Measurements from ENCODE around the gene SBK2. TPM values are rescaled to one million over a fixed set of nuclear protein-coding genes. Genes with fewer than 3 reads are reported as not detected.

SBK2 gene
- total RNA-seq, 4 donors from 2014 or later = not detected

DNA sequence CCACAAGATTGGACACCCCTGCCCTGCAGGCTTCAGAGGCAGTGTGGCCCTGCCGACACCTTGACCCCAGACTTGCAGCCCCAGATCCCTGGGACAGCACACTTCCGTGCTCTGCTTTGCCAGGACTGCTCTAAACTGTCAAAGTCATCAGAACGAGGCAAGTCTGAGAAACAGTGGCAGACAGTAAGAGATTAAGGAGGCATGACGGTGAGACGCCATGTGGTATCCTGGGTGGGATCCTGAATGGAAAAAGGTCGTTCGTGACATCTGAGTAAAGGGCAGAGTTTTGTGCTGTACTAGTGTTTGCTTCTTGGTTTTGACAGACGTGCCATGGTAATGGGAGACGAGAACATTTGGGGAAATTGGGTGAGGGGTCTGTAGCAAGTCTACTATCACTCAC is 29.9 kb upstream of the SBK2 start:
- Histone ChIP-seq H3K27me3 (peaks cover 0 to 36% (median 0%) of the 10 kb centered on the region in 4 donors), H3K4me3 (no peak overlapping the region), H3K27ac (replicated peaks in 1 of 4) (no peak overlapping the region), H3K36me3 (no peaks in the 10 kb centered on the region), H3K9me3 (no peaks in the 10 kb centered on the region), H3K4me1 (peaks cover 0 to 6% (median 4%) of the 10 kb centered on the region in 4 donors)
- 34% methylated on average over 9 of the region's 9 CpGs for WGBS
- intact Hi-C loops (cut with DNase I) = no loop called here
- TF ChIP-seq POLR2AphosphoS5 (IDR thresholded peaks at IDR 0.05) (no peak), EP300 (IDR thresholded peaks at IDR 0.05) (no peak), CTCF (IDR thresholded peaks at IDR 0.05) (no peak), POLR2A (IDR thresholded peaks at IDR 0.05; ENCODE audit: low read depth) (no peak)
- DNase-seq (ENCODE audit: extremely low spot score) = no peak

DNA sequence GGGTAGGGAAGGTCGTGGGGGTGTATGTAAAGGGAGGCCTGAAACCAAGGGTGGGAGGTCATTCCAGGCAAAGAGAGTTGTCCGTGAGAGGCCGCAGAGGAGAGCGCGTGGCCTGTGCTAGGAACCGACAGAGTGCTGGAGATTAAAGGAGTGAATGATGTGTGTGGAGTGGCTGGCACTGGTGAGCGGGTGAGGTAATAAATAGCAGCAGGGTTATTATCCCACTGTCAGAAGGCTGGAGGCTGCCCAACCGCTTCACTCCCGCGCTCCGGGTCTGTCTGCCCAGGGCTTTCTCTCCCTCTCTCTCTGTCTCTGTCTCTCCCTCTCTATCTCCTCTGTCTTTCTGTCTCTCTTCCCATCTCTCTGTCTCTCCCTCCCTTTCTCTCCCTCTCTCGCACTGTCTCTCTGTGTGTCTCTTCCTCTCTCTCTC is 26.3 kb upstream of the SBK2 start:
- H3K27ac ChIP-seq (replicated peaks in 1 of 4) = no peak overlapping the region

DNA sequence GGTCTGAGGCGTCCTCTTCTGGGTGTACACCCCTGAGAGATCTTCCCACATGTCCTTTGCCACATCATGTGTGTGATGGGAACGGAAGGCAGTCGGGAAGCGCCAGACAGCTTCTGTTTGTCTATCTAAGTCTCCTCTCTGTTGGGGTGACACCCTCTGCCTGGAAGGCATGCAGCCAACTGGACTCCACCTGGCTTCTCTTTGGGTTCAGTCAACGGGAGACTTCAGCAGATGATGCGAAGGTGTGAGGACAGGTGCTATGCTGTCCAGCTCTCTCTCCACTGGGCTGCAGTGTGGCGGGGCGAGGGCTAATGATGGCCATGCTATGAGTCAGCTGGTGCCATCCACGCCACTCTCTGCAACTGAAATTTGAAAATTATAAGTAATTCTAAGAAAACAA is 22.8 kb upstream of the SBK2 start:
- H3K9me3 ChIP-seq = peaks cover 0 to 5% (median 0%) of the 10 kb centered on the region in 4 donors
- no peak overlapping the region for H3K4me3 ChIP-seq
- no peaks in the 10 kb centered on the region for H3K36me3 ChIP-seq
- 77% methylated on average over 4 of the region's 9 CpGs for WGBS
- TF ChIP-seq POLR2A (IDR thresholded peaks at IDR 0.05; ENCODE audit: low read depth) = no peak
- no peak for TF ChIP-seq POLR2AphosphoS5 (IDR thresholded peaks at IDR 0.05)
- no peak for TF ChIP-seq CTCF (IDR thresholded peaks at IDR 0.05)
- TF ChIP-seq EP300 (IDR thresholded peaks at IDR 0.05) = no peak
- H3K27ac ChIP-seq (replicated peaks in 1 of 4) = no peak overlapping the region
- intact Hi-C loops (cut with DNase I) = no loop called here
- DNase-seq (ENCODE audit: extremely low spot score) = no peak
- H3K27me3 ChIP-seq = peaks cover 0 to 31% (median 0%) of the 10 kb centered on the region in 4 donors
- peaks cover 0 to 6% (median 4%) of the 10 kb centered on the region in 4 donors for H3K4me1 ChIP-seq

More for the DNA sequence above, 26.3 kb upstream of the SBK2 start:
- Histone ChIP-seq H3K4me3 (no peak overlapping the region), H3K36me3 (no peaks in the 10 kb centered on the region), H3K27me3 (peaks cover 0 to 47% (median 0%) of the 10 kb centered on the region in 4 donors), H3K4me1 (peaks cover 0 to 6% (median 4%) of the 10 kb centered on the region in 4 donors), H3K9me3 (peaks cover 0 to 5% (median 0%) of the 10 kb centered on the region in 4 donors)
- intact Hi-C loops (cut with DNase I) = no loop called here
- TF ChIP-seq EP300 (IDR thresholded peaks at IDR 0.05) (no peak), CTCF (IDR thresholded peaks at IDR 0.05) (no peak), POLR2AphosphoS5 (IDR thresholded peaks at IDR 0.05) (no peak)
- DNase-seq (ENCODE audit: extremely low spot score) = no peak
- 34% methylated on average over 12 of the region's 12 CpGs for WGBS

GRCh38 chr19:55554741-55555152 is 17.8 kb upstream of the SBK2 start:
- no peak overlapping the region for H3K27ac ChIP-seq (replicated peaks in 1 of 4)
- 90% methylated on average over 4 of the region's 8 CpGs for WGBS
- no peak for DNase-seq (ENCODE audit: extremely low spot score)
- intact Hi-C loops (cut with DNase I) = no loop called here
- H3K27me3 ChIP-seq = peaks cover 0 to 49% (median 7%) of the 10 kb centered on the region in 4 donors
- TF ChIP-seq CTCF (IDR thresholded peaks at IDR 0.05) = no peak
- TF ChIP-seq POLR2AphosphoS5 (IDR thresholded peaks at IDR 0.05) = no peak
- no peak for TF ChIP-seq EP300 (IDR thresholded peaks at IDR 0.05)
- no peak for TF ChIP-seq POLR2A (IDR thresholded peaks at IDR 0.05; ENCODE audit: low read depth)
- no peak overlapping the region for H3K4me3 ChIP-seq
- H3K9me3 ChIP-seq = no peaks in the 10 kb centered on the region
- no peaks in the 10 kb centered on the region for H3K36me3 ChIP-seq
- peaks cover 0 to 4% (median 3%) of the 10 kb centered on the region in 4 donors for H3K4me1 ChIP-seq

DNA sequence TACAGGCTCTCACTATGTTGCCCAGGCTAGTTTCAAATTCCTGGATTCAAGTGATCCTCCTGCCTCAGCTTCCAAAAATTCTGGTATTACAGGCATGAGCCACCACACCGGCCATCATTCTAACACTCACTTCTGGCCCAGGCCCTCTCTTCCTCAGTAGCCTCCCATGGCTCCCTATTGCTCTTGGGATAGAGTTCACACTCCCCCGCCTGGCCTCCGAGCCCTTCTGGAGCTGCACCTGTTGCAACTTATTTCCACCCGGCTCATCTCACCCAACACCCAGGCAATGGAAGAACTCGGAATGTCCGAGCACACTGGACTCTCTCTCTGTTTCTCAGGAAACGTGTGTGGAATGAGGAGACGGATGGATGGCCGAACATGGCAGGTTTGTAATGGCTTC is 17.4 kb upstream of the SBK2 start:
- no peak overlapping the region for H3K4me3 ChIP-seq
- WGBS = 82% methylated on average over 9 of the region's 9 CpGs
- H3K9me3 ChIP-seq = no peaks in the 10 kb centered on the region
- TF ChIP-seq EP300 (IDR thresholded peaks at IDR 0.05) (no peak), POLR2A (IDR thresholded peaks at IDR 0.05; ENCODE audit: low read depth) (no peak), CTCF (IDR thresholded peaks at IDR 0.05) (no peak), POLR2AphosphoS5 (IDR thresholded peaks at IDR 0.05) (no peak)
- no peak overlapping the region for H3K27ac ChIP-seq (replicated peaks in 1 of 4)
- no peak for DNase-seq (ENCODE audit: extremely low spot score)
- H3K27me3 ChIP-seq = peaks cover 0 to 53% (median 9%) of the 10 kb centered on the region in 4 donors
- H3K4me1 ChIP-seq = peaks cover 0 to 7% (median 5%) of the 10 kb centered on the region in 4 donors
- no peaks in the 10 kb centered on the region for H3K36me3 ChIP-seq
- intact Hi-C loops (cut with DNase I) = no loop called here
